ENCODE results near the gene ANKRD13B. TPM values are rescaled to one million over a fixed set of nuclear protein-coding genes. Genes with fewer than 3 reads are reported as not detected.
A peak's percentile ranks its signal among the peaks of the same experiment; 100 is the strongest.

Gene ANKRD13B
- total and polyA plus RNA-seq, 2 donors (not counting 1 experiment from before 2014, with no cell fraction given) = 1.6 to 2.8 TPM

DNA sequence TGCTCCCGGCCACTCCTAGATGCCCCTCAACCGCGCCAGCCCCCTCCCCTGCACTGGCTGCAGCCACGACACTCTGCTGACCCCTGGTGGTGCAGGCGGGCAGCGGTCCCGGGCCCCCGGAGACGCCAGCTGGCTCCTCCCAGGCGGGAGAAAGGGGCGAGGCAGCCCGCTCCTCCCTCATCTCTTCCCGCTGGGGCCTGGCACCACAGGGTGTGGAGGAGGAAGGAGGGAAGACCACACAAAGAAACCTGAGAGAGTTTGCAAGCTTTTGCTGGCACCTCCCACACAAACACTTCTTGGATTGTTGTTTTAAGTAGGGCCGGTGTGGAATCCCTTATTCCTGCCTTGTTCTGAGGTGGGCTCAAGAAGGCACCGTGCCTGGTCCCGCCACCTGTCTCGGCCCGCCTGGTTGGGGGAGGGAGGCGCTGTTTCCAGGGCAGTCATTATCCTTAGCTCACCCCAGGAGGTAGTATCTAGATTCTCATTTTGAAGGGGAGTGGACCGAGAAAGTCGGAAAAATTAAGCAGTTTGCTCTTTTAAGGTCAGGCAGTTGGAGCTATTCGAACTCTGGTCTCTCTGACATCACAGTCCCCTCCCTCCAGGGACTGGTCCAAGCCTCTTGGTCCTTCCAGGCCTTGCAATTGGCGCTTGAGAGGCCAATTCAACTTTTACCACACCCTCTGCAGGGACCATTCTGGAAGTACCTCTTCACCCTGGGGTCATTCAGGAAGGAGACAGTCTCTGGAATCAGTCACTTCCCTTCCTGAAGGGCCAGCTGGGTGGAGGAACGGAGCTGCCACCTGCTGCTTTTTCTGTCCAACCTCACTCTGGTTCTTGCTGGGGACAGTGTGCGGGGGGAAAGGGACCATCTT lies 959 bp upstream of the ANKRD13B start:
- H3K27me3 ChIP-seq (replicated peaks in 1 of 4; ENCODE audit: control extremely low read depth in 1 of 4, control insufficient read depth in 3 of 4, insufficient read depth in 4 of 4, low read length in 3 of 4) = peaks cover 0 to 7% (median 2%) of the 10 kb centered on the region in 4 experiments
- WGBS (ENCODE audit: insufficient coverage) = 30% methylated on average over 8 of the region's 25 CpGs
- ATAC-seq (ENCODE audit: low read depth) (peak; percentile 50), DNase-seq (peak; percentile 82)
- Mint-ChIP-seq H3K4me3 (peak overlapping the region; percentile 91), H3K4me1 (peaks cover 50% of the 10 kb centered on the region), H3K27ac (peak overlapping the region; percentile 73), H3K9me3 (ENCODE audit: insufficient read depth) (no peaks in the 10 kb centered on the region), H3K27me3 (no peaks in the 10 kb centered on the region)
- POLR2A ChIA-PET = interaction anchor here (0.6 to 3.0 kb wide), 7 partner anchors 7 to 470 kb away, joined by 3 to 18 read pairs (median 5); partner anchors contain the start of gene TP53I13
- no peak for TF ChIP-seq EZH2 (IDR thresholded peaks at IDR 0.05; ENCODE audit: borderline replicate concordance, insufficient read depth, low read depth, low read length, poor library complexity, severe bottlenecking)
- TF ChIP-seq, protein P1, sequence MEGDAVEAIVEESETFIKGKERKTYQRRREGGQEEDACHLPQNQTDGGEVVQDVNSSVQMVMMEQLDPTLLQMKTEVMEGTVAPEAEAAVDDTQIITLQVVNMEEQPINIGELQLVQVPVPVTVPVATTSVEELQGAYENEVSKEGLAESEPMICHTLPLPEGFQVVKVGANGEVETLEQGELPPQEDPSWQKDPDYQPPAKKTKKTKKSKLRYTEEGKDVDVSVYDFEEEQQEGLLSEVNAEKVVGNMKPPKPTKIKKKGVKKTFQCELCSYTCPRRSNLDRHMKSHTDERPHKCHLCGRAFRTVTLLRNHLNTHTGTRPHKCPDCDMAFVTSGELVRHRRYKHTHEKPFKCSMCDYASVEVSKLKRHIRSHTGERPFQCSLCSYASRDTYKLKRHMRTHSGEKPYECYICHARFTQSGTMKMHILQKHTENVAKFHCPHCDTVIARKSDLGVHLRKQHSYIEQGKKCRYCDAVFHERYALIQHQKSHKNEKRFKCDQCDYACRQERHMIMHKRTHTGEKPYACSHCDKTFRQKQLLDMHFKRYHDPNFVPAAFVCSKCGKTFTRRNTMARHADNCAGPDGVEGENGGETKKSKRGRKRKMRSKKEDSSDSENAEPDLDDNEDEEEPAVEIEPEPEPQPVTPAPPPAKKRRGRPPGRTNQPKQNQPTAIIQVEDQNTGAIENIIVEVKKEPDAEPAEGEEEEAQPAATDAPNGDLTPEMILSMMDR (IDR thresholded peaks at IDR 0.05) = peak; percentile 97
- intact Hi-C loops (cut with micrococcal nuclease) = loop anchor here (1.0 to 5.0 kb wide), 3 partner anchors 12 to 170 kb away; no protein-coding TSS in a partner anchor
- H4K20me1 ChIP-seq (ENCODE audit: control insufficient read depth, insufficient read depth, low read length, poor library complexity, severe bottlenecking) = peaks cover 14% of the 10 kb centered on the region
- H3K4me1 ChIP-seq (ENCODE audit: control insufficient read depth in 2 of 2, insufficient read depth in 2 of 2, low read length in 2 of 2) = peaks cover 50 to 60% of the 10 kb centered on the region in 2 donors
- H2AFZ ChIP-seq (ENCODE audit: insufficient read depth, low read depth, low read length, poor library complexity, severe bottlenecking) = peak overlapping the region; percentile 99
- no peak overlapping the region for H3K27ac ChIP-seq (ENCODE audit: low read length in 2 of 2)
- peak overlapping the region; percentile 85 for H3K9ac ChIP-seq (ENCODE audit: low read length)
- peaks cover 0 to 2% (median 0%) of the 10 kb centered on the region in 3 donors for H3K9me3 ChIP-seq (ENCODE audit: control extremely low read depth in 1 of 3, control insufficient read depth in 2 of 3, insufficient read depth in 1 of 3, low read length in 2 of 3)
- CTCF ChIA-PET = interaction anchor here (0.6 to 4.7 kb wide), 32 partner anchors 8 to 503 kb away, joined by 3 to 126 read pairs (median 4); partner anchors contain the start of genes ABHD15 and TP53I13
- peak overlapping the region; percentile 99 for H3K4me2 ChIP-seq (replicated peaks; ENCODE audit: low read depth, low read length, poor library complexity, severe bottlenecking)
- H3K79me2 ChIP-seq (ENCODE audit: control insufficient read depth, insufficient read depth, low read length) = peaks cover 30% of the 10 kb centered on the region
- no peaks in the 10 kb centered on the region for H3K36me3 ChIP-seq (replicated peaks in 1 of 2; ENCODE audit: control extremely low read depth in 1 of 2, control insufficient read depth in 1 of 2, extremely low read depth in 1 of 2, insufficient read depth in 2 of 2, low read length in 1 of 2)
- peak overlapping the region in 4 of 5 experiments; percentile 31 to 75 (median 53) for H3K4me3 ChIP-seq (ENCODE audit: control extremely low read depth in 1 of 5, extremely low read depth in 1 of 5, insufficient read depth in 1 of 5, low read depth in 2 of 5, low read length in 4 of 5)
